Measurements from ENCODE around the gene B3GLCT. TPM values are rescaled to one million over a fixed set of nuclear protein-coding genes. Genes with fewer than 3 reads are reported as not detected.

B3GLCT gene
- polyA plus RNA-seq, 4 donors: 18.5 to 41.8 (median 24.3) TPM

DNA sequence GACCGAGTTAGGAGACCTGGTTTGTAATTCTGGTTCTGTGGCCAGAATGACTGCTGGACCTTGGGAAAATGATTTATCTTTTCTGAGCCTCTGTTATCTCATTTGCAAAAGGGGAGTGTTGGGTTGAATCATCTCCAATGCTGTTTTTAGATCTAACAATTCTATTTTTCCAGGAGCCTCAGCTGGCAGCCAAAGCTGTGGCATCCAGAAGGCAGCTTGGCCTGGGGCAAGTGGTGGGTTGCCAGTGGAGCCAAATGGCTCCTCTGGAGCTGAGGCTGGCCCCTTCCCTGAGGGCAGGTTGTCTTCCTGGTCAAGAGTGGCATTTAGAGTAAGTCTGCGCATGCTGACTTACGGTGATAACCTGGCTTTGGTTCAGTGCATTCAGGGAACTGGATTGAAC is 21.3 kb downstream of the B3GLCT start:
- no peak for DNase-seq (ENCODE audit: low read depth in 4 of 4, low spot score in 3 of 4)

DNA sequence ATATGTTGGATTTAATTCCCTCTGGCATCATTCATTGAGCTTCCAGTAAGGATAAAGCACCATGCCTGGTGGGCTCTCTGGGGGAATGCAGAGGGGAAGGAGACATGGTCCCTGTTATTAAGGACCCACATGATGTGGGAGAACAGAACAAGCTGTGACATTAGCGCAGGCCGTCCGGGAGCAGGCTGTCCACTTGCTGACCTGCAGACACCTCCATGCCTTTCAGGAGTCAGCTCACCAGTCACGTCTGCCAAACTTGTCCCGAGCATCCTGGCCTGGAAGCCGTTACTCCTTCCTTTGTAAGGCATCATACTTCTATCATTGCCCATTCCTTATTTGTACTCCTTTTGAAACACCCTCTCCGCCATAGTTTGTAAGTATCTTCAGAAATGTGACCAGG is 23.4 kb downstream of the B3GLCT start:
- no peak for DNase-seq (ENCODE audit: low read depth in 4 of 4, low spot score in 3 of 4)

DNA sequence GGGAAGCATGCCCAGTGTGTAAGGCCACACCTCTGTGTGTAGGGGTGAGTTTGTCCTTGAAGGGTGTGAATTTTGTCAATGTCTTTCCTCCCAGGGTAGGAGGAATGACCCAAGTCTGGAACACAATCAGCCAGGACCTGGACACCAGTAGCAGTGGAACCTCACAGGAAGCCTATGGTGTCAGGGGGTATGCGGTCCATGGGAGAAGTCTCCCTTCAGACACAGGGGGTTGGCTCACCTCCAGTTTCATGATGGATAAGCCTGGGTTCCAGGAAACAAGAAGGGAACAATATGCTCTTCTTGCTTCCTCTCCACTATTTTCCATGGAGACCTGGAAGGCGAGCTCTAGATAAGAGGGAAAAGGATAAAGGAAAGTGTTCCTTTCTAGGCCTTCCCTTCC is 23.9 kb downstream of the B3GLCT start:
- no peak for DNase-seq (ENCODE audit: low read depth in 4 of 4, low spot score in 3 of 4)

DNA sequence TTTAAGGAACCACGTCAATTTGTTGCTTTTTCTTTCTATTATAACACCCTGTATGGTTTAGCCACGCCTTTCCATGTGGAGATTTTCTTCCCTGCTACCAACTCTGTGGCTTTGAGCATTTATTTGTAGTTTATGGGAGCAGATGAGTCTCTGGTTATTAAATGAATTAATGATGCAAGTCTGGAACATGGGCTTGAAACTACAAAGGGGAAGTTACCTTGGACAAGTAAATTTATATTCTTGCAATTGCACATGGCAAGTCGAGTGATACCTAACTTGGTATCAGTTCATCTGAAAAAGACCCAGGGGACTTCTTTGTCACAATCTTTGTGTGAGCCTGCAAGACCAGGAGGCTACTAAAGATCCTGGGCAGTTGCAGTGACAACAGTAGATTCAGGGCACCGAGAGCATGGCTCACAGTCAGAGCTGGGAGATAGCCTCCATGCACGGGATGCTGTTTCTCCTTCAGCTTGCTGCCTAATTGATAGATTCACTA is 24.4 kb downstream of the B3GLCT start:
- no peak for DNase-seq (ENCODE audit: low read depth in 4 of 4, low spot score in 3 of 4)

DNA sequence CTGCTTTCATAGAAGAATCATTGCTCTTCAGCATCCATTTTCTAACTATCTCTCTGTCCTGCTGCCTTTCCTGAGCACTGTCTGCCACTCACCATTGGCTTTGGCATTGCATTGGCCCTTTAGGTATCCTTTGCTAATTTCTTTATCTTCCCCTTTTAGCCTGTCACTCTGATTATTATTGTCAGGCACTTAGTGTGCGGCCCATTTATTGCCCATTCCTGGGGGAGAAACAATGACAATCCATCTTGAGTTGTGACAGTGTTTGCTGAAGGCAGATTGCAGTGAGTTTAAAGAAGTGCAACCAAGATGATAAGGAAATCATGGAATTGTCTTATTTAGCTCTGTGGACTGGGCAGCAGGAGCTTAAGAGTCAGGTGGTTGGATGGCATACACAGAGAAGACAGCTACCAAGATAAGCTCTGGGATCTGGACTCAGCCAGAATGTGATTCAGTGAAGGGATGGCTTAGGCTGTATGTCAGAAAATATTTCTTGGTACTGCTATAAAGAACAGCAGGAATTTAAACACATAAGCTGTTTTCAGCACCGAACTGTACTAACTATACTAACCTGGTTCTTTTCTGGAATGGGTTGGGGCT is 25.3 kb downstream of the B3GLCT start:
- DNase-seq (ENCODE audit: low read depth in 4 of 4, low spot score in 3 of 4): no peak

DNA sequence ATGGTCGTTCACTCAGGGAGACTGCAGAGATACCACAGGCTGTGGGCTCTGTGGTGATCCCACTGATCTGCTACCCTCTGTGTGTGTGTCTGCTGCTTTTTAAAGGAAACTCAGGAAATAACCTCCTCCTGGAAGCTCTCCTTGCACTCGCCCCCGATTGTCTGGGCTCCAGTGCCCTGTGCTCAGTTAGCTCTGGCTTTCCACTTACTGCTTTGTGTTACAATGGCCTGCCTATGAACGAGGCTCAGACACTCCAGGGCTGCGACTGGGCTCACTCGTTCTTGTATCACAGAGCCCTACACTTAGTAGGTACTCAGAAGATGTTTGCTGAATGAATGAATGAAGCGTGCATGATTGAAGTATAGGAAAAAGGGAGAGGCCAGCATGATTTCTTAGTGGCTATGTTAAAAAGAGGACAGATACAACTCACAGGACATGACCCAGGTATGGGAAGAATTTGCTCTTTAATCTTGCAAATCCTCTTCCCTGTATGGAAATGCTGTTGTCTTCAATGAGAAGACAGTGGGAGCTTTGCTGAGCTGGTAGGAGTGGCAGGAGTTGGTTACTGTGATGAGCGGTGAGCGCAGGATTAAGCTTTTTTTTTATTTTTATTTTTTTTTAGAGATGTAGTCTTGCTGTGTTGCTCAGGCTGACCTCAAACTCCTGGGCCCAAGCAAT is 26.4 kb downstream of the B3GLCT start:
- no peak for DNase-seq (ENCODE audit: low read depth in 4 of 4, low spot score in 3 of 4)

DNA sequence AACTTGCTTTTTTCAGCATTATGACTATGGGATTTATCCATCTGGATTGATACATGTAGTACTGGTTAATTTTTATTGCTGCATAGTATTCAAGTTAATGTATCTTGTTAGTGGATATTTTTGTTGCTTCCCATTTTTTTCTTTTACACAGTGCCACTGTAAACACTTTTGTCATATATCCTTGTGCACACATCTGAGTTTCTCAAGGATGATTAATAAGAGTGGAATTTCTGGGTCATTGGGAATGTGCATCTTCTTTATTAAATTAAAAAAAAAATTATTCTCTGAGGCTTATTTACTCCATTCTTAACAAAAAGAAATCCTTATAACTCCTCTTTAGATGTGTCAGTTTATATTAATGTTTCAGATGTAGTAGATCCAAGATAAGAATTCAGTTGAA is 27.3 kb downstream of the B3GLCT start:
- no peak for DNase-seq (ENCODE audit: low read depth in 4 of 4, low spot score in 3 of 4)

DNA sequence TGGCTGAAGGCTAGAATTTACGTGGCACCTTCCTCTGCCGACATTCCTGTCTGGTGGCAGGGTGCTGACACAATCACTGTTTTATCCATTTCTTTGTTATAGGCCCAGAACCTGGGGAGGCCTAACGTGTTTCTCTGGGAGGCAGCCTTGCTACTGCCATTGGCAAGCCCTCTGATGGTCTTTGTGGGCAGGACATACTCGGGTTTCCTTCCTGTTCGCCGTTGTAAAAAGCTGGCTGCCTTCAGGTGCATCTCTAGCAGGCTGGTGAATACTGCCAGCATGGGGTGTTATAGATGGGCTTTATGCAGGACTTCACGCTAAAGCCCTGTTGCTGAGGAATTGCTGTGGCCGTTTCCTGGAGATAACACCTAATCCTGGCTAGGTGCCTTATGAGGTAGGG is 28.1 kb downstream of the B3GLCT start:
- DNase-seq (ENCODE audit: low read depth in 4 of 4, low spot score in 3 of 4): no peak

DNA sequence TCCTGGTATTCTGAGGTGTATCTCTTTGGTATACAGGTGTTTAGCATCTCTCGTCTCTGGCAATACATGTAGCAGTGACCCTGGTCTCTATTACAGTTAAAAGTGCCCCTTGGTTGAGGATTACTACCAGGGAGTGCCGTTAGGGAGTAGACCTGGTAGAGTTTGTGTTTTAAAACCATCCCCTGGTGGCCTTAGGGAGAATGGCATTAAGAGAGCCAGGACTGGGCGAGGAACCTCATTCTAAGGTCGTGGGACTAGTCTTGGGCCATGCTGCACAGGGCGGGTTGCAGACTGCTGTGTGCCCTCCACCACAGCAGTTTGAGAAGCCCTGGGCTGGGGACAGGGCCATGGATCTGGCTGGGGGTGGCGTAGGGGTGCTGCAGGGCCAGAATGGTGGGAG is 35.0 kb downstream of the B3GLCT start:
- no peak for DNase-seq (ENCODE audit: low read depth in 4 of 4, low spot score in 3 of 4)

DNA sequence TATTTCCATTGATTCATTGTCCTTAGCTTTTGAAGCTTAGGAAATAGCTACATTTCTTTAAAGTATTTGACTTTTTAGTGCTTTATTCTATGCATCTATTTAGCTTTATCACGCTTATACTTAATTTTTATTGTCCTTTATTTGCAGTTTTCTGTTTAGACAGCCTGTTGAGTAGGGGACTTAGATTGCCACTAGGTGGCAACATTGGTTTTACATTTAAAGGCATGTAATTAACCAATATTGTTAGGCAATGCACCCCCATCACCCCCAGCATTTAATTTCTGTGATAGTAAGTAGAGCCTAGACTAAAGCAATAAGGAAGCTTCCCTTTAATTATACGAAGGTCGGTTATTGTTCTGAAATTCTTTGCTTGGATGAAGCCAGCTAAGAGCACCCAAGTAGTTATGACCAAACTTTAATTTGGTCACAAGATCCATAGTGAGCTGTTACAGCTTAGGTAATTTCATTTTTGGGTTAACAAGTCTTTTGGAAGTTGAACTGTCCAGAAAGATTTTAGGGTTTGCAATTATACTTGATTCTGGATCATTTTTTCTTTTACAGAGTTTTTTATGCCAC is 36.5 kb downstream of the B3GLCT start:
- DNase-seq (ENCODE audit: low read depth in 4 of 4, low spot score in 3 of 4): peak in 1 of 4 donors; percentile 22

DNA sequence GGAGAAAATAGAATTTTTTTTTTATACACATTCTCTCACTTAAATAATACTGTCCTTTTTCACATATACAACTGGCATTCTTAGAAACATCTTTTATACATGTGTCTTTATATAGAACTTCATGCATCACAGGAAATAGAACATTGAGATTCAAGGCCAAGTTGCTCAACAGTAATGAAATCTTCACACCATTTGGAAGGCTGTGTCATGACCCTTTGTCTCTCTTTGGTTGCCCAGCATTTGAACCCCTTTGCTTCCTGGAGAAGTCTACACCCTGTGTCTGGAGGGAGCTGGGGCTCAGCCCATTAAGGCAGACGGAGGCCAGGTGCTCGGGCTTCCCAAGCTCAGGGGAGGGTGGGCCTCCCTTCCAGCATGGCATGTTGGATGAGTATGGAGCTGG is 41.1 kb downstream of the B3GLCT start:
- no peak for DNase-seq (ENCODE audit: low read depth in 4 of 4, low spot score in 3 of 4)

DNA sequence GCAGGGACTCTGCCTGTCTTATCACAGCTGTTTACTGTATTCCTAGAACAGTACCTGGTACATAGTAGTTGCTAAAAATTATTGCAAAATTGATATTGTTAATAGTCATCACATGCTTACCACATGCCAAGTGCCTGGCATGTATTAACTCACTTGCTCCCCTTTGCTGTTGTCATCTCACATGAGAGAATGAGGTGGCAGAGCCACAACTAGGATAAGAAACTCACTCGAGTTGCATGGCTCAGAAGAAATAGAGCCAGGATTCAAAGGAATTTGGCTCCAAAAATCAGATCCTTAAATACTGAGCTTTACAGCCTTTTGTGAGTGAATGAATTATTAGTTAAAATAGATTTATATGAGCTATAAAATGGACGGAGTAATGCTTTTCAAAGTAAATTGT is 42.6 kb downstream of the B3GLCT start:
- DNase-seq (ENCODE audit: low read depth in 4 of 4, low spot score in 3 of 4): no peak

DNA sequence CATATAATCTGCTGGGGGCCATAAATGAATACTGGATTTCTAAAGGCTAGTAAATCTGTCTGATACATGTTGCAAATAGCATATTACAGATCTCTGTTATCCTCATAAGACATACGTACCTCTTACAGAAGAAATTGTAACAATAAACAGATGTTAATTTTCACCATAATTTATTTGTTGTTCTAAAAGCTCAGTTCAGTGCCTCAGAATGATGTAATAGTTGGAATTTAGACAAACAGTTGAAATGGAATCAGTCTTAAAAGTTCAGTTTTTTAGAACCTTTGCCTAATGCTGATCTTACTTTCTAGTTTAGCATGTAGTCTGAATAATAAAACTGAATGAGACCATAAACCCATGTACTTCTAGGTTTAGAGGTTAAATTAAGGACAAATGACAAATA is 43.1 kb downstream of the B3GLCT start:
- DNase-seq (ENCODE audit: low read depth in 4 of 4, low spot score in 3 of 4): peak in 1 of 4 donors; percentile 30

DNA sequence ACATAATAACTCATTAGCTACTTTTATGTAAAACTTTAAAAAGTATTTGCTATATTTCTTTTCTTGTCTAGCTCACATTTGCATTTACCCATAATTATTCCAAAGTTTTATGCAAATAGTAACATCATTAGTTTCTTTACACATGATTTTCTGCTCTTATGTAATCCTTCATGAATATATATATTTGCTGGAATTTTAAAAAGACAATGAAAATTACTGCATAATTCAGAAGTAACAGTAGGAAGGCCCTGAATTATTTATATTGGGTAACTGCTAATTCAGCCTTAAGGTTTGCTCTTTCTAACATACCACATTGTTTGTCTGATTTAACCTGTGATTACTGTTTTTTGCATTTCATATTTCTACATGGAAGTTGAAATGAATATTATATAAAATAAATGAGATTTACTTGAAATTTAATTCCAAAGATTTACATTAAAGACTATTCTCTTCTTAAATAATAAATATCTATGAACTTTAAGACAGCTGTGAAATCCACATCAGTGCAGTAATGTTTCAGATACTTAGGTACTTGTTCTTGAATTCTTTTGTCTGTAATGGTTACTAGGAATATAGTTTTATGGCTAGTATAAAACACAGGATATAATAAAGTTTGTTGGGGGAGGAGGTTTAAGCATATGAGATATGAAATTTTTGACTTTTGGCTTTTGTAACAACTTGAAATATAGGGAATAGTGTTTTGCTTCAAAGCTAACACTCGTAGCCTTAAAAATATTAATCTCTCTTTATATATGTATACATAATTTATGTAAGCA is 46.0 kb downstream of the B3GLCT start:
- DNase-seq (ENCODE audit: low read depth in 4 of 4, low spot score in 3 of 4): no peak

DNA sequence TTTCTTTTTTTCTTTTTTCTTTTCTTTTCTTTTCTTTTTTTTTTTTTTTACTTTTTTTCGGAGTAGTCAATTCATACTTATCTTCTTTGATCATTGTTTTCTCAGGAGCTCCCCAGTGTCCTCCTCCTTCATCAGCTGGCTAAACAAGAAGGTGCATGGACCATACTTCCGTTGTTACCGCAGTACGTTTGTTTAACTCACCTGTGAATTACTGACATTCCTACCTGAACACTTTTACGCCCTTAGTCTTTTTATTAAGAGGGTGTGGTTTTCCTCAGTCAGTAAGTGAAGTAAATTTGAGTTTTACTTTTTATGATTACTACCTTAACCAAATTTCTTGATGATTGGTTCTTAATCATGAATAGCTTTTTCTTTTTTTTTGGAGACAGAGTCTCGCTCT is 47.1 kb downstream of the B3GLCT start:
- no peak for DNase-seq (ENCODE audit: low read depth in 4 of 4, low spot score in 3 of 4)

DNA sequence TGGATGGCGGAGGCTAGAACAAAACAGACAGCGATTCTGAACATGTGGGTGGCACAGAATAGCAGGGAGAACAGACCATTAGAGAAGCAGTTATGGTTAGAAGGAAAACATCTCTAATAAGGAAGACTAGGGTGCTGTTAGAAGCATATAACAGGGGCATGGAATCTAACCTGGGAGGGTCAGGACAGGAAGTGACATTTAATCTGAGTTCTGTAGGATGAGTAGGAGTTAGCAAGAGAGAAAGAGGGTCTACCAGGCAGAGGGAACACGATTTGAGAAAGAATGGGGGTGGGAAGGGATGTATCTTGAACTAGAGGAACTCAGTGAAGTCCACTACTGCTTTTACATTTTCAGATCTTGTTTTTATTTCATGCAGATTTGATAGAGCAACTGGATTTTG is 48.6 kb downstream of the B3GLCT start:
- DNase-seq (ENCODE audit: low read depth in 4 of 4, low spot score in 3 of 4): no peak

DNA sequence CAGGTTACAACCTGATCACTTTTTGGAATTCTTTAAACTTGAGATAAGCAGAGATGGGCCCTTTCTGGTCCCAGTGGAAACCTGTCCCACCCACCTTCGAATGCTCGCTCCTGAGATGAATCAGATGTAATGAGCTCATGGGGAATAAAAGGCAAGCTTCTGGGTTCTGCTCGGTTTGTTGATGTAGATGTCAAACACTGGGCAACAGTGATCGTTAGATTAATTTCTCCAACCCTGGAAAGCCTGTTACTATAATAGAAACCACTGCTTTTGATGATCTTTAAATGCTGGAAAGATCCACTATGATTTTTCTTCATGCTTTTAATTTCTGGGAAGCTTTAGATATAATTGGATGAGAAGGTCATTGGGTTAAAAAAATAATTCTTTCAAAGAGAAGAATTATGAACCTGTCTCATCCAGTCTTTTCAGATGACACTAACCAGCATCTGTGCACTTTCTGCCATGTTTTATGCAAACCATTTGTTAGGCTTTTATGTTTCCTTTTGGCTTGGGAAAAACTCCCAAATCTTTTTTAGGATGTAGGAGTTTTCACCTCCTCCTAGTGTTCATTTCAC is 49.3 kb downstream of the B3GLCT start:
- DNase-seq (ENCODE audit: low read depth in 4 of 4, low spot score in 3 of 4): no peak

DNA sequence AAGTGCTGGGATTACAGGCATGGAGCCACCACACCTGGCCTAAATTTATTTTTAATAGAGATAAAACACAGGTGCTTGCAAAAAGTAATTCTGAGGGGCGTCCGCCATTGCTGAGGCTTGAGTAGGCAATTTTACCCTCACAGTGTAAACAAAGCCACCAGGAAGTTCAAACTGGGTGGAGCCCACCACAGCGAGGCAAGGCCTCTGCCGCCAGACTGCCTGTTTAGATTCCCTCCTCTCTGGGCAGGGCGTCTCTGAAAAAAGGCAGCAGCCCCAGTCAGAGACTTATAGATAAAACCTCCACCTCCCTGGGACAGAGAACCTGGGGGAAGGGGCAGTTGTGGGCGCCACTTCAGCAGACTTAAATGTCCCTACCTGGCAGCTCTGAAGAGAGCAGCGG is 50.7 kb downstream of the B3GLCT start:
- DNase-seq (ENCODE audit: low read depth in 4 of 4, low spot score in 3 of 4): no peak

DNA sequence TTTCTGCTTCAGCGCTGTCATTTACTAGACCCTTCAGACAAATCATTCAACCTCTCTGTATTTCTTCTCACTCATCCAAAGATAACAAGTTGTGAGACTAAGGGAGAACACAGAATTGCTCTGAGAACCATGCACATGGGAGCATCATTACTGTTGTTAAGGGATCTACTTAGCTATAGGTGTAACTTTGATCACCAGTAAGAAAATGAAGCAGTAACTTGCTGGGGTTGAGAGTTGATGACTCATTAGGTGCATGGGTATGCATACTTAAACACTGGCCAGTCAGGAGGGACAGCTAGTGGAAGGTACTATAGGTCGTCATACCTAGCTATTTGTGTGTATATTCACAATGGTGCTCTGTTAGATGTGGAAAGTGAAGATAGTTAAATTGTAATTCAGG is 61.5 kb downstream of the B3GLCT start:
- no peak for DNase-seq (ENCODE audit: low read depth in 4 of 4, low spot score in 3 of 4)

DNA sequence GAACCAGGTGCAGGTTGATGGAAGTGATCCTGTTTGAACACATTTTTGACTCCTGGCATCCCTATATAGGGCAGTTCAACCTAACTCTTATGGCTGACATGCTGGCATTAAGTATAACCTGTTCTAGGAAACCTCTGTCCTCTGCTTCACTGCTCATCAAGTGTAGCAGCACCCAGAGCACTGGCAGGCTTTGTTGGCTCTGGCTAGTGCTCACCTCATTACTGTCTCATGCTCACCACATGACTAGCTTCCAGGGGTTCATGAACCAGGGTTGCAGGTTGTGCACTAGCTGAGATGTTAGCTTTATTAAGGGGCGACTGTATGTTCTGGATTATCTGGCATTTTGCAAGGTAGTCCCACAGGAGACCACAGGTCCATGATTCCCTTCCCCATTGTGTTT is 63.6 kb downstream of the B3GLCT start:
- DNase-seq (ENCODE audit: low read depth in 4 of 4, low spot score in 3 of 4): no peak

DNA sequence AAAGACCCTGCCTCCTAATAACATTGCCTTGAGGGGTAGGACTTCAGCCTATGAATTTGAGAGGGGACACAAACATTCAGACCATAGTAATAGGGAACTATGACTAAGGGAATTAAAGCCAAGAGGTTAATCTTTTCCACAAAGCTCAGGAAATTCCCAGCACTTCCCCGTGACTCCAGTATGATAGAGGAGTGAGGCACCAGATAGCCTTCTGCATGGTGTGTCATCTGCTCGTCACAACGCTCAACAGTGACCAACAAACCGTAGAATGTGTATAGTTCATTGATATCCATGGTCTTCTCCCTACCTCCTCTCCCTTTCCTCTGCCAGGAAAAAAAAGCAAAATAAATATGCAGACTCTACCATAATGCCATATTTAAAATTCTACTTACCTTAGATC is 64.4 kb downstream of the B3GLCT start:
- no peak for DNase-seq (ENCODE audit: low read depth in 4 of 4, low spot score in 3 of 4)

Data from left renal pelvis (tissue), 4 donors.